ENCODE measurements around the gene FOCAD.

- TF ChIP-seq CTCF (IDR thresholded peaks at IDR 0.05) (peak in 1 of 3 experiments; percentile 8), POLR2A (IDR thresholded peaks at IDR 0.05; ENCODE audit: low read depth) (peak; percentile 88)
These were observed at the start of gene FOCAD for GRCh38 chr9:20684035-20684874.

Data from esophagus muscularis mucosa (tissue), 3 donors.